Spleen (tissue), 7 donors: ENCODE measurements around the gene SORD.
"Not testable (repeated sequence)": the region's sequence is repeated elsewhere in the genome, so short reads cannot be mapped to it uniquely, and the experiment has no call there.

ENCODE experiments used
- CTCF ChIP-seq, 11 experiments: fragments of 200-600 bp in 7 of 11; fragments of 450-650 bp in 4 of 11; sonication (generic) in 4 of 11; IDR thresholded peaks in 8 of 11; conservative IDR thresholded peaks in 3 of 11; 1 replicate in 7 of 11; 2 replicates in 4 of 11; pipeline versions ENCODE4 v1.4.0 to v1.8.0; 2016 to 2021; ENCODE audit warnings: antibody characterized with exemption in 11 of 11, inconsistent platforms in 4 of 11, mild to moderate bottlenecking in 1 of 11
- POLR2A ChIP-seq, 3 donors: fragments of 450-650 bp; IDR thresholded peaks; one replicate each; pipeline ENCODE4 v1.5.1; 2017; ENCODE audit warnings: antibody characterized with exemption in 3 of 3, mild to moderate bottlenecking in 1 of 3
- POLR2AphosphoS5 ChIP-seq, 3 donors: sonication (generic); formaldehyde crosslinking; IDR thresholded peaks; one replicate each; pipeline ENCODE4 v1.5.1; 2017; ENCODE audit warnings: antibody characterized with exemption in 3 of 3
- donor health status: DM: no; HTN: no; CAD: no; lungs with moderate emphysema.
- donor health status: DM: no; HTN: no; CAD: no.
- donor health status: DM: no; HTN: no; CAD: no.

- not testable (repeated sequence) for TF ChIP-seq CTCF (IDR thresholded peaks at IDR 0.05 in 8 of 11, conservative IDR thresholded peaks at IDR 0.05 in 3 of 11); POLR2A (IDR thresholded peaks at IDR 0.05); POLR2AphosphoS5 (IDR thresholded peaks at IDR 0.05)
These were observed 47.0 kb downstream of the SORD start for GRCh38 chr15:45069942-45070360.
